GM12872 (cell line): ENCODE measurements around the gene PTN.

ENCODE experiments used
- CTCF ChIP-seq: IDR thresholded peaks from 3 replicates; pipeline ENCODE4 v1.5.1; 2011; ENCODE audit warnings: low read depth, mild to moderate bottlenecking, low read length, moderate library complexity; ENCODE audit not compliant: insufficient read depth

PTN gene

GRCh38 chr7:137343281-137343841 is at the start of gene PTN:
Gene PTN, minus strand, starts transcription at chr7:137343733. Its CDS starts 88,760 bp downstream, at chr7:137254973.
- TF ChIP-seq CTCF, result no peak

GRCh38 chr7:137390076-137390475 is 46.5 kb upstream of the PTN start:
- no peak for TF ChIP-seq CTCF

- no peak for TF ChIP-seq CTCF
These were observed 45.4 kb upstream of the PTN start for GRCh38 chr7:137388916-137389315.

GRCh38 chr7:137386966-137387365 is 43.4 kb upstream of the PTN start:
- no peak for TF ChIP-seq CTCF

- TF ChIP-seq CTCF, result no peak
These were observed 37.5 kb upstream of the PTN start for GRCh38 chr7:137381045-137381444.

- no peak for TF ChIP-seq CTCF
These were observed 30.0 kb upstream of the PTN start for GRCh38 chr7:137373507-137373906.

GRCh38 chr7:137371616-137372015 is 28.1 kb upstream of the PTN start:
- no peak for TF ChIP-seq CTCF
